OCI-LY7 (cell line): ENCODE data around the gene GZMM.

ENCODE experiments used
- CTCF ChIP-seq: fragments of 200-600 bp; sonication (generic); conservative IDR thresholded peaks from 2 replicates; pipeline ENCODE4 v1.5.1; 2014; ENCODE audit warnings: mild to moderate bottlenecking, antibody characterized with exemption, low read length, moderate library complexity, mixed read lengths
- EZH2phosphoT487 ChIP-seq: fragments of 200-600 bp; sonication (generic); IDR thresholded peaks from 2 replicates; pipeline ENCODE4 v1.6.1; 2018; ENCODE audit warnings: low read depth, borderline replicate concordance, mild to moderate bottlenecking, mixed run types, antibody characterized with exemption, low read length, moderate library complexity, mixed read lengths

GRCh38 chr19:547117-547516 lies 3.3 kb downstream of the GZMM start:
- TF ChIP-seq CTCF = no peak
- TF ChIP-seq EZH2phosphoT487 = no peak
